Middle frontal gyrus (tissue), 1 donor: ENCODE data around the gene CARHSP1.
"Not testable (repeated sequence)": the region's sequence is repeated elsewhere in the genome, so short reads cannot be mapped to it uniquely, and the experiment has no call there.

ENCODE experiments used
- DNase-seq: peaks from one replicate; pipeline ENCODE4 v3.0.0-alpha.2; 2015; ENCODE audit warnings: low spot score; ENCODE audit errors: extremely low spot score

Gene CARHSP1

GRCh38 chr16:8893976-8894690 is 25.3 kb upstream of the CARHSP1 start:
- no peak for DNase-seq

- no peak for DNase-seq
Measured at GRCh38 chr16:8893426-8893825, 24.6 kb upstream of the CARHSP1 start.

GRCh38 chr16:8892101-8892575 is 23.3 kb upstream of the CARHSP1 start:
- no peak for DNase-seq

- DNase-seq: no peak
Measured at GRCh38 chr16:8890549-8890921, 21.7 kb upstream of the CARHSP1 start.

GRCh38 chr16:8889893-8890548 is 21.2 kb upstream of the CARHSP1 start:
- DNase-seq: no peak

GRCh38 chr16:8888951-8889892 is 20.4 kb upstream of the CARHSP1 start:
- no peak for DNase-seq

GRCh38 chr16:8887952-8888560 is 19.2 kb upstream of the CARHSP1 start:
- peak; percentile 24 for DNase-seq

GRCh38 chr16:8887431-8887765 is 18.6 kb upstream of the CARHSP1 start:
- no peak for DNase-seq

GRCh38 chr16:8886593-8887430 is 18.0 kb upstream of the CARHSP1 start:
- no peak for DNase-seq

GRCh38 chr16:8885674-8886592 is 17.1 kb upstream of the CARHSP1 start:
- DNase-seq: no peak

- no peak for DNase-seq
Measured at GRCh38 chr16:8882725-8883377, 14.0 kb upstream of the CARHSP1 start.

GRCh38 chr16:8882041-8882617 is 13.3 kb upstream of the CARHSP1 start, which contains the start of gene LITAFD:
LITAFD (plus strand) TSS chr16:8882351; CDS start chr16:8884356, 2,005 bp downstream.
- DNase-seq: no peak

GRCh38 chr16:8880839-8881510 is 12.2 kb upstream of the CARHSP1 start:
- no peak for DNase-seq

- DNase-seq: no peak
Measured at GRCh38 chr16:8878523-8878911, 9.7 kb upstream of the CARHSP1 start.

- no peak for DNase-seq
Measured at GRCh38 chr16:8877894-8878522, 9.2 kb upstream of the CARHSP1 start.

GRCh38 chr16:8875317-8875716 is 6.5 kb upstream of the CARHSP1 start:
- not testable (repeated sequence) for DNase-seq

GRCh38 chr16:8874388-8874787 is 5.6 kb upstream of the CARHSP1 start:
- no peak for DNase-seq

- not testable (repeated sequence) for DNase-seq
Measured at GRCh38 chr16:8873866-8874195, 5.0 kb upstream of the CARHSP1 start.
